Smooth muscle cell of the coronary artery (primary cell): ENCODE results near the gene PABPC1L2A. TPM values are rescaled to one million over a fixed set of nuclear protein-coding genes. Genes with fewer than 3 reads are reported as not detected.

Source experiments
- total RNA-seq: library from RNA; depleted of rRNA; stranded (reverse); fragments of >200 nt; gene quantifications from 2 replicates; pipeline ENCODE4 v1.2.3, GENCODE V29; 2014; ENCODE audit warnings: low replicate concordance

PABPC1L2A gene
- total RNA-seq = not detected in 2 replicates

GRCh38 chrX:73079024-73079562 is at the start of gene PABPC1L2A:
Gene PABPC1L2A, minus strand, starts transcription at chrX:73079512. Its CDS starts 126 bp downstream, at chrX:73079386.

Other genes starting within 250 kb of the PABPC1L2A start
- not detected in 2 replicates for gene FAM236C, start 166.9 kb downstream of the PABPC1L2A start, total RNA-seq
- gene FAM236A, start 141.3 kb downstream of the PABPC1L2A start, total RNA-seq = not detected in 2 replicates
- not detected in 2 replicates for gene DMRTC1, start 135.7 kb downstream of the PABPC1L2A start, total RNA-seq
- not detected in 2 replicates for gene PABPC1L2B, start 76.6 kb downstream of the PABPC1L2A start, total RNA-seq
- 0.23 and 0.70 TPM in 2 replicates for gene NAP1L2, start 135.3 kb upstream of the PABPC1L2A start, total RNA-seq